Measurements from ENCODE around the gene MBD3L5. TPM values are rescaled to one million over a fixed set of nuclear protein-coding genes. Genes with fewer than 3 reads are reported as not detected.
"Not testable (repeated sequence)": the region's sequence is repeated elsewhere in the genome, so short reads cannot be mapped to it uniquely, and the experiment has no call there.

MBD3L5 gene
- not detected in 2 replicates for total RNA-seq (2021)
- long read RNA-seq: 0 reads

DNA sequence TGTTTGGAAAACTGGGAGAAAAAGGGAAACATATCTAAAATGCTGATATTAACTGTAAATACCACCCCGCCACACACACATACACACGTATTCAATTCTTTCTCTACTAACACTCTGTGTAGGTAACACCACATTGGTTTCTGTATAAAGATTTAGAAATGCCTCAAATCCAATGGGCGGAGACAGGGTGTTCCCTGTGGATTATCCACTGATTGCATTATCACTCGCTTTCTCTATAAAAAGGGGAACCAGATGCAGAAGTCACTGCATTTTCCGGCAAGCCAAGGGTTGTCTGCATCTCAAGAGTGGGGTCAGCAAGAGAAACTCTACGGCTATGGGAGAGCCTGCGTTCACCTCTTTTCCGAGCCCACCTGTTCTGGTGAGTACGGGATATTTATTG, at the start of gene MBD3L5:
TSS of gene MBD3L5 (plus strand) at position 301 of the 400 bp plus-strand sequence. CDS start at position 335, 34 bp downstream.
- not testable (repeated sequence) for H4K20me1 ChIP-seq (ENCODE audit: control insufficient read depth, insufficient read depth, insufficient read length); H3K9ac ChIP-seq (ENCODE audit: extremely low read depth, insufficient read length, low read length); H2BK12ac ChIP-seq (ENCODE audit: insufficient read length, low read depth, low read length); H2BK5ac ChIP-seq (ENCODE audit: insufficient read length, low read length); H3K9me3 ChIP-seq (ENCODE audit: control insufficient read depth, low read depth, low read length); H3K23ac ChIP-seq (ENCODE audit: insufficient read length, low read depth, low read length); H2AK5ac ChIP-seq (ENCODE audit: insufficient read length, low read length); H2BK120ac ChIP-seq (ENCODE audit: low read depth, low read length, poor library complexity, severe bottlenecking); H3K14ac ChIP-seq (ENCODE audit: insufficient read depth, low read length); H4K8ac ChIP-seq (replicated peaks; ENCODE audit: insufficient read length, low read depth, low read length); H3K18ac ChIP-seq (ENCODE audit: insufficient read length, low read depth, low read length); H2BK20ac ChIP-seq (ENCODE audit: low read depth, low read length, poor library complexity, severe bottlenecking); H3K27me3 ChIP-seq (ENCODE audit: insufficient read depth, low read length); H3K27me3 Mint-ChIP-seq (ENCODE audit: low read depth); H3K4ac ChIP-seq (ENCODE audit: low read depth, low read length); H3K79me1 ChIP-seq (ENCODE audit: insufficient read depth, low read depth, low read length, poor library complexity, severe bottlenecking); H3K4me1 Mint-ChIP-seq; H4K91ac ChIP-seq (ENCODE audit: insufficient read length, low read depth, low read length); H3K36me3 Mint-ChIP-seq (ENCODE audit: insufficient read depth in 1 of 3, low read depth in 3 of 3); DNase-seq; H4K5ac ChIP-seq (ENCODE audit: insufficient read length, low read depth, low read length); H3K79me2 ChIP-seq (ENCODE audit: insufficient read depth, low read length); H3K4me2 ChIP-seq (ENCODE audit: insufficient read depth, insufficient read length, low read length); H3K27ac ChIP-seq (ENCODE audit: insufficient read length, low read depth, low read length); H3K4me1 ChIP-seq (ENCODE audit: insufficient read depth, low read length); H2AFZ ChIP-seq (ENCODE audit: low read length); H3K56ac ChIP-seq (ENCODE audit: insufficient read length, low read depth, low read length); H3K4me3 Mint-ChIP-seq; H3K23me2 ChIP-seq (ENCODE audit: insufficient read length, low read depth, low read length, poor library complexity, severe bottlenecking); H3K27ac Mint-ChIP-seq; H3K9me3 Mint-ChIP-seq; H3T11ph ChIP-seq (ENCODE audit: low read length); H2BK15ac ChIP-seq (ENCODE audit: low read depth, low read length)
- no CpG with 5 or more reads among the region's 9 CpGs for WGBS (ENCODE audit: extremely low coverage, insufficient read length, low lambda C conversion rate)

Measured in H9 (cell line).